BE2C (cell line): ENCODE measurements around the gene PRKAR2B.
"Not testable (repeated sequence)": the region's sequence is repeated elsewhere in the genome, so short reads cannot be mapped to it uniquely, and the experiment has no call there.

Experiments used
- DNase-seq: peaks from one replicate; pipeline ENCODE4 v3.0.0-alpha.2; 2020
- H3K27me3 ChIP-seq: fragments of 250-450 bp; sonication (Bioruptor Pico); 2 replicates; pipeline ENCODE4 v1.5.1; 2020; ENCODE audit warnings: mild to moderate bottlenecking
- H3K36me3 ChIP-seq: fragments of 250-450 bp; sonication (Bioruptor Pico); 2 replicates; pipeline ENCODE4 v1.5.1; 2020; ENCODE audit warnings: mild to moderate bottlenecking
- H3K4me1 ChIP-seq: fragments of 250-450 bp; sonication (Bioruptor Pico); 2 replicates; pipeline ENCODE4 v1.5.1; 2020
- H3K4me3 ChIP-seq: 2 replicates; pipeline ENCODE4 v1.5.1; 2011; ENCODE audit warnings: low read depth, low read length
- H3K9me3 ChIP-seq: fragments of 250-450 bp; sonication (Bioruptor Pico); 2 replicates; pipeline ENCODE4 v1.5.1; 2020
- CTCF ChIP-seq: IDR thresholded peaks from 2 replicates; pipeline ENCODE4 v1.5.1; 2012; ENCODE audit warnings: mild to moderate bottlenecking, low read depth, low read length

PRKAR2B gene

DNA sequence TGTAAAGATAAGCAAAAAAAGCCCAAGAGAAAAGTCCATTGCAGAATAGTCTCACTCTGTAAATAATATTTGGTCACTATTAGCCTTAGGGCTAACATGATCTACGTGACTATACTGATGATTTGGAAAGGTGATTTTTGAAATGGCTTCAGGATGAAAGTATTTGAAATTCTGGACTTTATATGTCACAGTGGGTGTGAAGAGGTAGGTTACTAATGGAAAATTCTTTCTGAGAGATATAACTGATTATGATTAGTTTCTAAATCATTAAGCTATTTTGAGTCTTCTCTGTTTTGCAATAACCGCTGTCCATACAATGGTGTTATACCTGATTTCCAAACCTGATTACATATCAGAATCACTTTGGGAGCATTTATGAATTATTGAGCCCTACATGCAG lies 104.2 kb downstream of the PRKAR2B start:
- Histone ChIP-seq H3K36me3 (no peaks in the 10 kb centered on the region; the same call in 1 of the 2 replicates), H3K9me3 (no peaks in the 10 kb centered on the region), H3K27me3 (no peaks in the 10 kb centered on the region), H3K4me3 (no peak overlapping the region), H3K4me1 (peaks cover 8% of the 10 kb centered on the region; the same call in 1 of the 2 replicates)
- TF ChIP-seq CTCF, result no peak
- DNase-seq, result no peak

DNA sequence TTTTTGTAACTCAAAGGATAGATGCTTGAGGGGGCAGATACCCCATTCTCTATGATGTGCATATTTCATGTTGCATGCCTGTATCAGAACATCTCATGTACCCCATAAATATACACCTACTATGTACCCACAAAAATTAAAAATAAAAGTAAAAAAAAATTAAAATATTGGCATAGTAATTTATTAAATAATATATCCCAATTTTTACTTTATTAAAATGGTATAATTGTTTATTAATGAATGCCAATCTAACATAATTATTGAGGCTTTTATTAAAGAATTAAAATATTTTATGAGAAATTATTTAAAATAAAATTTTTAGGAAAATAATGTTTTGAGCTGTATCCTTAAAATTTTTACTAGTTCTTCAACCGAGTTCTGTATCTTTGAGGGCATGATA lies 105.4 kb downstream of the PRKAR2B start:
- Histone ChIP-seq H3K4me3 (no peak overlapping the region), H3K9me3 (no peaks in the 10 kb centered on the region), H3K4me1 (peaks cover 8% of the 10 kb centered on the region; the same call in 1 of the 2 replicates), H3K27me3 (no peaks in the 10 kb centered on the region), H3K36me3 (no peaks in the 10 kb centered on the region; the same call in 1 of the 2 replicates)
- DNase-seq, result no peak
- no peak for TF ChIP-seq CTCF

DNA sequence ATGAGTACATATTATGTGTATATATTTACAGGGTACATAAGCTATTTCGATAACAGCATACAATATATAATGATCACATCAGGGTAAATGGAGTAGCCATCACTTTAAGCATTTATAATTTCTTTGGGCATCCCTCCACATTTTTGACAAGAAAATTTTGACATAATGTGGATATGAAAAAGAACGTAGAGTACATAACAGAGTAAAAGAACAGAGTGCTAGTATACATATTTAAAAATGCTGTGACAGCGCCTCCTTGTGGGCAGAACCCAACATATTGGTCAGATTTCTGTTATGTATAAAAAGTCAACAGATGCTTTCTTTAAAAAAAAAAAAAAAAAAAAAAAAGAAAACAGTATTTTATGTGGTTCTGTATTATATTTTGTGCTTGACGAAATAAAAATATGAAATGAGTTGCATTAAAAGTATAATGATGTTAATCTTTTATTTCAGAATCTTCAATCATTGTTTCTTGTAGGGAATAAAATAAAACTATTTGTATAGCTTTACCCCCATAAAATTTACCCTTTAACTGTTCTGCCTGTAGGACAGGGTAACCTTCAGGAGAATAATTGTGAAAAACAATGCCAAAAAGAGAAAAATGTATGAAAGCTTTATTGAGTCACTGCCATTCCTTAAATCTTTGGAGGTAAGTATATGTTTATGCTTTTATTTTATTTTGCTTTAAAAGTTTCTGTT lies 106.0 kb downstream of the PRKAR2B start:
- Histone ChIP-seq H3K27me3 (no peaks in the 10 kb centered on the region), H3K4me3 (no peak overlapping the region), H3K36me3 (no peaks in the 10 kb centered on the region; the same call in 1 of the 2 replicates), H3K4me1 (peaks cover 8% of the 10 kb centered on the region; the same call in 1 of the 2 replicates), H3K9me3 (no peaks in the 10 kb centered on the region)
- DNase-seq, result peak; percentile 77
- peak; percentile 64 for TF ChIP-seq CTCF

DNA sequence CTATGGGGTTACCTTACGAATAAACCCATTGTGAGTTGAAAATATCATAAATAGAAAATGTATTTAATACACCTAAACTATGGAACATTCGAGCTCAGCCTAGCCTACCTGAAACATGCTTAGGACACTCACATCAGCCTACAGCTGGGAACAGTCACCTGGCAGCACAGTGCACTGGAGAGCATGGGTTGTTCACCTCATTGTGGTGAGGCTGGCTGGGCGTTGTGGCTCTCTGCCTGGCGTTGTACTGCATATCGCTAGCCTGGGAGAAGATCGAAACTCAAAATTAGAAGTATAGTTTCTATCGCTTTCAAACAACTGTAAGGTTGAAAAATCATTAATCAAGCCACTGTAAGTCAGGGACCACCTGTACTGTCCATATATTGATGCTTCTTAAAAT lies 107.0 kb downstream of the PRKAR2B start:
- no peak for DNase-seq
- no peaks in the 10 kb centered on the region; the same call in 1 of the 2 replicates for H3K36me3 ChIP-seq
- H3K4me3 ChIP-seq, result no peak overlapping the region
- TF ChIP-seq CTCF, result no peak
- H3K27me3 ChIP-seq, result no peaks in the 10 kb centered on the region
- H3K4me1 ChIP-seq, result peaks cover 8% of the 10 kb centered on the region; the same call in 1 of the 2 replicates
- H3K9me3 ChIP-seq, result no peaks in the 10 kb centered on the region

DNA sequence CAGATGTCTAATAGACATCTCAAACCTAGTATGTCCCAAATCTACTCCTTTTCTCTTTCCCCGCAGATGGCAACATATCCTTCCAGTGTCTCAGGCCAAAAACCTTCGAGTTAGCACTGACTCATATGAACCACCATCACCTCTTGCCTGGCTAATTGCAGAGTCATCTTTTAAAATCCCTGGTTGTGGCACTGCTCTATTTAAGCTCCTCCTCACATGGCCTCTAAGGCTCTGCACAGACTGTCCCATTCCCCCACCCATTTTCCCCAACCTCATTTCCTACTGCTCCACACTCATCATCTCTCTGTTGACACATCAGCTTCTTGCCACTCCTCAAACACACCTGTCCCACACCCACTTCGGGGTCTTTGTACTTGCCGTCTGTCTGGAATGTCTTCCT lies 107.5 kb downstream of the PRKAR2B start:
- TF ChIP-seq CTCF, result no peak
- no peaks in the 10 kb centered on the region; the same call in 1 of the 2 replicates for H3K36me3 ChIP-seq
- H3K4me3 ChIP-seq, result no peak overlapping the region
- H3K27me3 ChIP-seq, result no peaks in the 10 kb centered on the region
- H3K4me1 ChIP-seq, result peaks cover 5% of the 10 kb centered on the region; the same call in 1 of the 2 replicates
- DNase-seq, result no peak
- no peaks in the 10 kb centered on the region for H3K9me3 ChIP-seq

- Histone ChIP-seq H3K4me1 (no peaks in the 10 kb centered on the region), H3K9me3 (no peaks in the 10 kb centered on the region), H3K27me3 (no peaks in the 10 kb centered on the region), H3K36me3 (no peaks in the 10 kb centered on the region; the same call in 1 of the 2 replicates), H3K4me3 (no peak overlapping the region)
- no peak for DNase-seq
- no peak for TF ChIP-seq CTCF
Observed at GRCh38 chr7:107154826-107155225, 110.3 kb downstream of the PRKAR2B start.

- not testable (repeated sequence) for H3K9me3 ChIP-seq, DNase-seq, H3K4me1 ChIP-seq, H3K36me3 ChIP-seq, H3K4me3 ChIP-seq, H3K27me3 ChIP-seq
Observed at GRCh38 chr7:107155726-107156125, 111.2 kb downstream of the PRKAR2B start.
